SK-N-SH (cell line): ENCODE data around the gene MEG3.

Source experiments
- CTCF ChIP-seq: fragments of 200-600 bp; sonication (generic); IDR thresholded peaks from 2 replicates; pipeline ENCODE4 v1.6.1; 2017; ENCODE audit warnings: antibody characterized with exemption, mild to moderate bottlenecking, moderate library complexity
- POLR2AphosphoS5 ChIP-seq: IDR thresholded peaks from 2 replicates; pipeline ENCODE4 v1.6.1; 2012; ENCODE audit warnings: low read depth, low read length
- SMC3 ChIP-seq: IDR thresholded peaks from 2 replicates; pipeline ENCODE4 v1.6.1; 2012; ENCODE audit warnings: low read depth, low read length, improper control_type of control experiment
- TCF12 ChIP-seq: IDR thresholded peaks from 2 replicates; pipeline ENCODE4 v1.4.0; 2012

- TF ChIP-seq SMC3 = no peak
- no peak for TF ChIP-seq CTCF
- TF ChIP-seq POLR2AphosphoS5 = no peak
- TF ChIP-seq TCF12 = no peak
Measured at GRCh38 chr14:100779691-100780080, 46.2 kb upstream of the MEG3 start.
